HG03575 (cell line): ENCODE data around the gene PDE4A.

Experiments
- ATAC-seq: cut with Tn5 transposase; IDR thresholded peaks from one replicate; pipeline ENCODE4 v1.9.1; 2021; ENCODE audit not compliant: unreplicated experiment, insufficient number of reproducible peaks, low FRiP score; ENCODE audit errors: extremely low read depth

PDE4A gene

DNA sequence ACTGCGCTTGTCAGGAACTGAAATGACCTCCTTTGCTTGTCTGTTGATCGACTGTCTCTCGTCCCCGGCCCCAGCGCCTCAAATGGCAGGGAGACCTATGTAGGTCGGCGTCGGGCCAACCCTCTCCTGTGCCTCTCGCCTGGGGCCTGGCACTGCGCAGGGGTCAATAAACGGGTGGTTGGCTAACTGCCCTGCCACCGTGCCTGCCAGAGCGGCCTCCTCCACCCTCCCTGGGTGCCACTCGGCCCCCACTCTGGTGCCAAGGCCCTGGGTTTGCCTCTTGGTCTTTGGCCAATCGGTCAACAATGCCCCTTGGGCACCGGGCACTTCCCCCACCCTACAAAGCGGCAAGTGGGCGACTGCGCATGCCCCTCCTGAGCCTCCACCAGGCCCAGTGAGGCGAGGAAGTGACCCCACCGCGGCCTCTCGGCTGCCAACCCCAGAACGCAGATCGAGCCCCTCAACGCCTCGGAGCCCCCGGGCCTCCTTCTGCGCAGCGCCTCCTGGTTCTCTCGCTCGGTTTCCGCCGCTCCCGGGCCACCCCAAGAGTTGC lies 81.7 kb downstream of the PDE4A start:
- ATAC-seq: no peak

DNA sequence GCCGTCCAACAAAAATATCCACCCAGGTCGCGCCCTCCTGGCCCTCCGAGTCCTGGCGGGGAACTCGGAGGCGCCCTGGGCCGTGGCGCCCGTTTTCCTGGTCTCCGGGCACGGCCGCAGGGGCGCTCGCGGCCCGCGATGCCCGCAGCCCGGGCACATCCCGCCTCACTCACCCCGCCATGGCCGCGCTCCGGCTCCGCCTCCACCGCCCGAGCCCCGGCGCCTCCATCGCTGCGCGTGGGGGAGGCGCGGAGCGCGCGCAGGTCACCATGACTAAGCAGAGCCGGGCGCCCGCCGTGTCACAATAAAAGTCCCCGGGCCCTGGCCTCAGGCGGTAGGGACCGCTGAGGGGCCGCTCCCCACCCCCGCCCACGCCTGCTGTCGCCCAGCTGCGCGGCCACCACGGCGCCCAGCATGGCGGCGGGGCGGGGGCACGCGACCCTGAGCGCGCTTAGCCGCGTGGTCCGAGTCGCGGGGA lies 82.2 kb downstream of the PDE4A start:
- ATAC-seq: no peak

DNA sequence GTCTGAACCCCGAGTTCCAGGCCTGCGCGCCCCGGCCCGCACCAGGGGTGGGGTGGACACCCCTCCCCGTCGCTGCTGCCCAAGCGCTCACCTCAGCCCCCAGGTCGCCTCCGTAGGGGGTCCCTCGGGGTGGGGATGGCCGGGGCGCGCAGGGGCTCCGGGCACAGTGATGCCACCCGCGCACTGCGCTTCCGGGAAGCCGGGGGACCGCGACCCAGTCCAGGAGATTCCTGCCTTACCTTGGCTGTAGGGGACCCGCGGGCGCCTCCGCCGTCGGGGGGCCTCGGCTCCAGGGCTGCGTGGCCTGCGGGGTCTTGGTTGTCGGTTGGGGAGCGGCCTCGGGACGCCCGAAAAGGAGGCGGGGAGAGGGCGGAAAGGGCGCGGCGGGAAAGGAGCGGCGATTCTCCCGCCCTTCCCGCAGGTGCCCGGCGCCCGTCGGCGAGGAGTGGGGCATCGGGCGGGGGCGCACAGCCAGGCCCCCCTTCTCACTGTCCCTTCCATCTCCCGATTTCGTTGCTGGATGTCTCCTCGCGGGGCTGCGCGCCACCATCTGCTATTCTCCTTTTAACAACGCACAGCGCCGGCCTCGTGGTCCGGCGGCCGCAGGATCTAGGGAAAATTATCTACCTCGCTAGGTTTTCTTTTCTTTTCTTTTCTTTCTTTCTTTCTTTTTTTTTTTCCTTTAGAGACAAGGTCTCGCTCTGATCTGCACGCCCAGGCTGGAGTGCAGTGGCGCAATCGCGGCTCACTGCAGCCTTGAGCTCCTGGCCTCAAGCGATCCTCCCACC lies 82.9 kb downstream of the PDE4A start, which contains the start of gene KEAP1:
Gene KEAP1, minus strand, starts transcription at position 355 of the 788 bp plus-strand sequence. CDS start 3,323 bp downstream, outside the sequence.
- no peak for ATAC-seq

DNA sequence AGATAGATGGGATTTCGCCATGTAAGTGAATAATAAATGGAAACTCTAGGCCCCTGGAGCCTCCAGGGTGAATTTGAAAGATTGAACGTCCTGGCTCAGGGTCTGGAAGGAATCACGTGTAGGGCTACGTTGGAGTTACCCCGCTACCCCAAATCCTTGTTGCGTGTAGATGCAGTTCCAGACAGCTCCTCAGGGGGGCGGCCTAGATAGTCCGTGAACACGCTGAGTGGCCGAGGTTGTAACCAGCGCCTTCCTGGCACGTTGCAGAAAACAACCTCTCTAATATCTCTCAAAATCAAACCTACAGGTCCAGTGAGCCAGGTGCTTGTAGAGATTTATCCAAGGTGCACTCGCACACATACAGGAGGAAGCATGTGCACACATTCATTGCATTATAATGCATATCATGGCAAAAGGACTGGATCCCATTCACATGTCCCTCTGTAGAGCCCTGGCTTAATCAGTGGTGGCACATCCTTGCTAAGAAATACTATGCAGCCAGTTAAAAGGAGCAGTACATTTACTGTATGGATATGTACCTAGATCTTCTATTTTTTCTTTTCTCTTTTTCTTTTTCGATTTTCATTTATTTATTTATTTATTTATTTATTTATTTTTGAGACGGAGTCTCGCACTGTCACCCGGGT lies 85.4 kb downstream of the PDE4A start:
- no peak for ATAC-seq

DNA sequence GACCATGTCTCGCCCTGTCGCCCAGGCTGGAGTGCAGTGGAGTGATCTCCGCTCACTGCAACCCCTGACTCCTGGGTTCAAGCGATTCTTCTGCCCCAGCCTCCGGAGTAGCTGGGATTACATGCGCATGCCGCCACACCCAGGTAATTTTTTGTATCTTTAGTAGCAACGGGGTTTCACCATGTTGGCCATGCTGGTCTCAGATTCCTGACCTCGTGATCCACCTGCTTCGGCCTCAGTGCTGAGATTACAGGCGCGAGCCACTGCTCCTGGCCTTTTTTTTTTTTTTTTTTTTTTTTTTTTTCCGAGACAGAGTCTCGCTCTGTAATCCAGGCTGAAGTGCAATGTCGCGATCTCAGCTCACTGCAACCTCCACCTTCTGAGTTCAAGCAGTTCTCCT lies 87.7 kb downstream of the PDE4A start:
- ATAC-seq: no peak

DNA sequence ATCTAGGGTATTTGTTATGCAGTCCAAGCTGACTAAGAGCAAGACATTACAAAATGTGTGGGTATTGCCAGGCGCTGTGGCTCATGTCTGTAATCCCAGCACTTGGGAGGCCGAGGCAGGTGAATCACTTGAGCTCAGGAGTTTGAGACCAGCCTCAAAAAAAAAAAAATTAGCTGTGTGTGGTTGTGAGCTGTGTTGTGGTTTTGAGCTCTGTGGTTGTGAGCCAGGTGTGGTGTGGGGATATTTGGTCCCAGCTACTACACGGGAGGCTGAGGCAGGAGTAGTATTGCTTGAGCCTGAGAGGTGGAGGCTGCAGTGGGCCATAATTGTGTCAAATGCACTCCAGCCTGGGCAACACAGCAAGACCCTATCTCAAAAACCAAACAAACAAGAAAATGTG lies 88.4 kb downstream of the PDE4A start:
- ATAC-seq: no peak

DNA sequence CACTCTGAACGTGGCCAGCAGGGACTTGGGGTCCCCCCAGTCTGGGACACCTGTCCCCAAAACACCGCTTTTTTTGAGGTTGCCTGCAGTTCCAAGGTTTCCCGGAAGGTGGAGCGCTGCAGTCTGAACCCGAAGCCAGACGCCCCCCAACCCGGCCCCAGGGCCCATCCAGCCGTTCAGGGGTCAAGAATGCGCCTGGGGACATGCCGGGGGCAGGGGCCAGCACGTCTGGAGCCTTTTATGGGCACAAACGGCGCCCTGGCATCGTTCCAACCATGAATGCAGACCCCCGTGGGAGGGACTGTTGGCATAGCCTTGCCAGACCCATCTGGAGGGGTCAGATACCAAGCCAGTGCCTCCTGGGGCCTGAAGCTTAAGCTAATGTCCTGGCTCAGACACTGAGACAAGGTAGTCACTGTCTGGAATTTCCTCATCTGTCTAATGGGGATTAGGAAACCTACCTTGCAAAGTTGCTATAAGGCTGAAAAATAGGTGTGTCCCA lies 90.0 kb downstream of the PDE4A start:
- ATAC-seq: no peak

DNA sequence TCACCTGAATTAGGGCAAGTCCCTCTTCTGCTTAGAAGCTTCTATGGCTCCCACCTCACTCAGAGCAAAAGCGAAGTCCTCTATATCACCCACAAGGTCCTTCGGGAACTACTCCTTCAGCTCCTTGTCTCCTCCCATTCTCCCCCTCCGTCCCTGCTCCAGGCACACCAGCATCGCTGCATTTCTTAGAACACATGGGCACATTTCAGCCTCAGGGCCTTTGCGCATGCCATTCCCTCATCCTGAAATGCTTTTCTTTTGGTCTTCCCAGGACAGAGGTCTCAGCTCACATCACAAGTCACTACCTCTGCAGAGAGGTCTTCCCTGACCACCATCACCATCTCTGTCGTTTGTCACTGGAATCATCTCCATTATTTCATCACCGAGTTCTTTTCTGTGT lies 92.9 kb downstream of the PDE4A start:
- ATAC-seq: no peak

DNA sequence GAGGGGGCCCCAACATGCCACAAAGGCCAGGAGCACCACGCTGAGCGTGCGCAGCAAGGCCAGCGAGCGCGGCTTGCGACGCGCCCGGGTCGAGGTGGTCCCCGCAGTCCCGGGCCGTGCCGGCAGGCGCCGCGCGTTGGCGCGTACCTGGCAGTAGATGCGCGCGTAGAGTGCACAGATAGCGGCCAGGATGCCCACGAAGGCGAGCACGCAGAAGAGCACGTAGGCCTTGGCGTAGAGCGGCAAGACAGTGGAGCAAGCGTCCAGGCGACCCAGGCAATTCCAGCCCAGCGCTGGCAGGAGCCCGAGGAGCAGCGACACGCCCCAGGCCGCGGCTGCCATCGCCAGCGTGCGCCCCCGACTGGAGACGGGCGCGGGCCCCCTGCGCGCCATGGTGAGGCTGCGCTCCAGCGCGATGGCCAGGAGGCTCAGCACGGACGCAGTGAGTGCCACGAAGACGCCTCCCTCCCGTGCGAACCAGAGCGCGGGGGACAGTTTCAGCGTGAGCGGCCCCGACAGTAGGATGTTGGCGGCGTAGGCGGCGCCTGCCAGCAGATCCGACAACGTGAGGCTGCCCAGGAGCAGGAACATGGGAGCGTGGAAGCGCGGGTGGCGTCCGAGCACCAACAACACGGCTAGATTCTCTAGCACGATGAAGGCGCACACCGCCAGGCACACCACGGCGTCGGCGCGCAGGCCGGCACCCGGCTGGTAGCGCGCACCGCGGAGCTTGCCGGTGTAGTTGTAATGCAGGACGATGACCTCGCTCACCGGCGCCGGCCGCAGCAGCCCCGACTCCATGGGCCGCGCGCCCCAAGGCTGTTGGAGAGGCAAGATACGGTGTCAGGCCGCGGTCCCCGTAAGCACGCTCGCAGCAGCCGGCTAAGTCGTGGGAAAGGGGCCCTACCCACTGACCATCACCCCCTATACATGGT lies 94.1 kb downstream of the PDE4A start:
- no peak for ATAC-seq

DNA sequence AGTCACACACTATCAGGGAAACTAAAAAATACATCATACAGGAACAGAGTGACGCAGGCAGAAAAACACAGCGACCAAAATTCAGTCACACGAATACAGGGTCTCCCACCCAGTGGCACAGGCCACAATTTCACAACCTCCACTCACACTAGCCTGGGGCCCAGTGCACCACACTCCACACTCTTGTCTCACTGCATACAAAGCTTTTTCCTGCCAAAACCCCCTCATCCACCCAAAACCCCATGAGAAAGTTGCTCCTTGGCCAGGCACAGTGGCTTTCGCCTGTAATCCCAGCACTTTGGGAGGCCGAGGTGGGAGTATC lies 95.7 kb downstream of the PDE4A start:
- no peak for ATAC-seq

DNA sequence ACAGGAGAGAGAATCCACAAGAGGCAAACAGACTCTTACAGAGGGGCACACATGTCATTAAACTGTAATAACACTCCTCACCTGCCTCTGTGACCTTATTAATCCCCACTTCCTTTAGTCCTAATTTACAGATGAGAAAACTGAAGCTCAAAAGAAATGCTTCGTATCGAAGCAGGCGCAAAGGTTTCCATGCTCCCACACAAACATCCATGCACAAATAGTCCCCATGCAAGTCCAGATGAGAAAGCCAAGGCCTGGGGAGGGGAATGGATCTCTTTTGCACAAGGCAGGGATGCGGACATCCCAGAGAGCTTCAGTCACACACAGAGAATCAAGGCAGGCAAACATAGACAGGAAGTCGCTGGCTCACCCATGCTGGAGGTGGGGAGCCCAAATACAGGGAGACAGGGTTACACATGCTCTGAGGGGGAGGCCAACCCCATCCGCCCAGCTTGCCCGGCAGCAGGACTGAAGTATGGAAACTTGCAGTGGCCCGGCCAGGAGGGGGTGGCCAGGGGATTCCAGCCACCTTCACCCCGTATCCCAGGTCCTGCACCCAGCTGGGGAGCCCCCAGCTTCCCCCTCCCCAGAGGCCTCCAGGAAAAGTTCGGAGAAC lies 96.4 kb downstream of the PDE4A start:
- ATAC-seq: no peak

DNA sequence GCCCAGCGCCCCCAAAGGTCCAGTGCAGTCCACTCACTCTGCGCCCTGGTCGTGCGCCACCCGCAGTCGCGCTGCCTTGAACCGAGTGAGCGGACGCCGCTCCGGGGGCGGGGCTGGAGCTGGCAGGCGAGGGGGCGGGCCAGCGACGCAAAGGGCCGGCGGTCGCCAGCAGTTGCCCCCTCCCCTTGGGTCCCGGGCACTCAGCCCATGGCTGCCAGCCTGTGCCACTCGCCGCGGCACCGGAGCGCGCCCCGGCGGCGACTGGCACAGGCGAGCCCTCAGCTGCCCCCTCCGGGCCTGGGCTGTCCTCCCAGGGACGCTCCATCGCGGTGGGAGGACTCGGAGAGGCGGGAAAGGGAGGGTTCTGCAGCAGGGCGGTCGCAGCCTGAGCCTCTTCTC lies 97.0 kb downstream of the PDE4A start, which contains the start of gene S1PR5:
Gene S1PR5, minus strand, starts transcription at position 87 of the 399 bp plus-strand sequence. CDS start 2,436 bp downstream, outside the sequence.
- no peak for ATAC-seq

DNA sequence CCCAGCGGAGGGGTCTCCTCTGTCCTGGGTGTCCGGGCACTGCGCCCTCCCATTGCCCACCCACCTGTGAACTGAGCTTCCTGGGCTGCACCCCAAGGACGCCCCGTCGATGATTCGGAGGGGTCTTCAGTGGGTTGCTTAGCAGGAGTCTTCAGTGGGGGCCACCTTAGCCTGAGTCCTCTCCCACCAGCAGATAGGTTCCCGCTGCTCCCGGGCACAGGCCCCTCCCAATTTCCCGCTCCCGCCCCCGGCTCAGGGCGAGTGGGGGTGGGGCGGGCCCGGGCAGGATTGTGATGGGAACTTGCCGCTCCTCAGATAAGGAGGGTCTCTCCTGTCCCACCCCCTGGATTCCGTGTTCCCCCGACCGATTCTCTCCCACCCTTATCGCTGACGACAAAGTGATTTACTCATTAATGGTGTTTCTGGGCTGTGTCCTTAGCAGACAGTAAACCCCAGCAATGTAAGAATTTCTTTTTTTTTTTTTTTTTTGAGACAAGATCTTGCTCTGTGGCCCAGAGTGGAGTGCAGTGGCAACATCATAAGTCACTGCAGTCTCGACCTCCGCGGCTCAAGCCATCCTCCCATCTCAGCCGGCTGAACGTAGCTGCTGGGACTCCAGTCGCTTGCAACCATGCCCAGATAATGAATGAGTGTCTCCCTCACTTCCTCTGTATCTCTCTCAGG lies 97.6 kb downstream of the PDE4A start:
- ATAC-seq: no peak

DNA sequence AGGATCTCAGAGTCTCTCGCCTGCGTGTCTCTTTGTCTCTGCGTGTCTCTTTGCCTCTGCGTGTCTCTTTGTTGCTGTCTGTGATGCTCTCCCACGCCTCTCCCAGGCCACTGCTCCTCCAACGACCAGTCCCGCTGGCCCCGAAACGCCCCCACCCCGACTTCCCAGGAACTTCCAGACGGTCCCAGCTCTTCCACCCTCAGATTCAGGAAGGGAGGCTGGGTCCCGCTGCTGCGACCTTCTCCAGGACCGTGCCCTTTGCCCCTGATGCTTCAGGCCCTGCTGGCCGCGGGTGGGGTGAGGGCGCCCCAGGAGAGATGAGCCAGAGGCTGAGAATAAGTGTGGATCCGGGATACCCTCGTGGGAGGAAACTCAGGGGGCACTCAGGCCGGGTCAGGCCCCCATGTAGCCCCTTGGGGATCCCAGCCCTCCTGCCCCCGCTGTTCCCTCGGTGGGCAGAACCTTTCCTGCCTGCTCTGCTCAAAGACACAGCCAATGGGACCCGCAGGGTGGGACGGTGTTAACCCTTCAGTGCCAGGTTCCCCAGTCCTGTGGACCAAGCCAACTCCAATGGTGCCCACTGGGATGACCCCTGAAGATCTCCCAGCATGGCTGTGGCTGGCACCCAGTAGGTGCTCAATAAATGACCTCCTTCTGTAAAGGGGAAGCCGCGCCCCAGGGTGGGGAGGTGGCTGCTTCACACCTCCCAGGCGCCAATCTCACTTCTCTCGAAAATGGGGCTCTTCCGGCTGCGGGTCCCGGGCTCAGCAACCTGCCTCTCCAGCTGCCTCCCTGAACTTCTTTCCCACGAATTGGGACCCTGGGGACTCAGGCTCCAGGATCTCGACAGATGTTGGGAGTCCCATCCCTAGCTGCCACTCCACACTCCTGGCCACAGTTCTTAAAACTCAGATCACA lies 98.4 kb downstream of the PDE4A start:
- no peak for ATAC-seq
